Activated naive CD4-positive, alpha-beta T cell treated with anti-CD3 and anti-CD28 coated beads for 36 hours (primary cell): Measurements from ENCODE around the gene TTLL1. TPM values are rescaled to one million over a fixed set of nuclear protein-coding genes. Genes with fewer than 3 reads are reported as not detected.

ENCODE experiments used
- CTCF ChIA-PET: fragments of 350-600 bp; sonication (Branson Sonifier 250); formaldehyde crosslinking; loops from one replicate; lab custom pipeline; 2021; ENCODE audit warnings: antibody characterized with exemption; lab: Charles Lee
- DNase-seq: peaks from one replicate; pipeline ENCODE4 v3.0.0-alpha.2; 2020
- H3K27ac Mint-ChIP-seq: one replicate; pipeline ENCODE4 v1.8.0; 2021; ENCODE audit warnings: mild to moderate bottlenecking, mixed read lengths
- H3K27me3 Mint-ChIP-seq: one replicate; pipeline ENCODE4 v1.8.0; 2021; ENCODE audit warnings: low read depth, mixed read lengths
- H3K36me3 Mint-ChIP-seq: one replicate; pipeline ENCODE4 v1.8.0; 2021; ENCODE audit warnings: low read depth, mixed read lengths
- H3K4me1 Mint-ChIP-seq: one replicate; pipeline ENCODE4 v1.8.0; 2021; ENCODE audit warnings: low read depth, mixed read lengths
- H3K4me3 Mint-ChIP-seq: one replicate; pipeline ENCODE4 v1.8.0; 2021; ENCODE audit warnings: mild to moderate bottlenecking, moderate library complexity, mixed read lengths
- H3K9me3 Mint-ChIP-seq: one replicate; pipeline ENCODE4 v1.8.0; 2021; ENCODE audit warnings: mixed read lengths
- intact Hi-C: fragments of 100-400 bp; cut with micrococcal nuclease; formaldehyde crosslinking; loops from one replicate; pipeline ENCODE4 v1.15.1; 2023
- total RNA-seq, 2 experiments: library from RNA; stranded (reverse); gene quantifications; one replicate each; pipeline ENCODE4 v1.2.3, GENCODE V29; 2021

TTLL1 gene
- total RNA-seq, 2 experiments from 2014 or later: 7.4 TPM

DNA sequence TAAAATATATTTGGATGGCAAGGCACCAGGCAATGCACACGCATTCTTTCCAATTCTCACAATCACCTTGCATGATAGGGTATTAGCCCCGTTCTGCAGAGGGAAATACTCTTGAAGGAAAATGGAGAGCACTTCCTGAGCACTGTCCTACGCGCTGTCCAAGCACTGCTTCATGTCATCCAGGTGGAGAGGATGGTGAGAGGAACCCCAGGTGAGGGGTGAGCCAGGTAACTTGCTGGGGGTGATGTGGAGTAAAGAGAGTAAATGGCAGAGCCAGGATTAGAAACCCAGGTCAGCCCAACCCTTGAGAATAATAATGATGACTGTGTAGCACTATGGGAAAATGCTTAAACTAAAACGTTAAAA is 73.5 kb downstream of the TTLL1 start:
- no peak for DNase-seq
- no peak overlapping the region for H3K27ac Mint-ChIP-seq
- H3K4me1 Mint-ChIP-seq: peaks cover 21% of the 10 kb centered on the region
- H3K9me3 Mint-ChIP-seq: no peaks in the 10 kb centered on the region
- intact Hi-C loops: loop anchor here (1.0 to 2.0 kb wide), 3 partner anchors 15 to 159 kb away; partner anchors contain the start of genes ARFGAP3 and TTLL1
- peak overlapping the region; percentile 94 for H3K4me3 Mint-ChIP-seq
- no peaks in the 10 kb centered on the region for H3K36me3 Mint-ChIP-seq
- CTCF ChIA-PET: interaction anchor here (1.0 kb wide), 1 partner anchor 66 kb away, joined by 3 read pairs; no protein-coding TSS in a partner anchor
- no peaks in the 10 kb centered on the region for H3K27me3 Mint-ChIP-seq

DNA sequence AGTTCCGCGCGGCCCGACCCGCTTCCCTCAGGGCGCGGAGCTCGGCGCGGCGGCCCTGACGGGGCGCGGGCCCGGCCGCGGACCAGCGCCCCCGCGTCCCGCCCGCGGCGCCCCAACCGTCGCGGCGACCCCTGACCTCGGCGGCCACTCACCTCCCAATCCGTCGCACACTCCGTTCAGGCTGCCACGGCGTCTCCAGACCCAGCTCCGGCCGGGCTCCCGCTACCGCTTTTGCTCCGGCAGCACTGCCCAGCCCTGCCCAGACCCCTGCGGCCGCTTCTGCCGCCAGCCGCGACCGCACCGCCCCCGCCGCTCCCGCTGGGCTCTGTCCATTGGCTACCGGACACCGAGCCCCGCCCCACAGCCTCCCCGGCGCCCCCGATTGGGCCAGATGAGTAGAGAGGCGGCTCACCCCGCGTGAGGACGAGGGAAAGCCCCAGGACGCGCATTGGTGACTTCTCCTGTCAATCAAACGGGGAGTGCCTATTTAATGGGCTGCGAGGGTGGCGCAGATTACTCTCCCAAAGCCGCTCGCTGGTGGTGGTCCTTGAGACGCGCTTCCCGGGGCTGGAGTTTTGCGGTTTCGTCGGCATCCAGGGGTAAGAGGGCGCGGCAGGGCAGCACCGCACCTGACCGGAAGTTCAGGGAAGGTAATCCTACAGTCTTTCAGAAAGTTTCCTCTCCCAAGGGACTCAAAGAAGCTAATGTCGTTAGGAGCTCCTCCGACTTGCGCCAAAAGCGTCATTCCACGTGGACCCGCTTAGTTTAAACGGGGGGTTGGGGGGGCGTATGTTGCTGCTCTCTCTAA is 74.1 kb downstream of the TTLL1 start, which contains the start of gene PACSIN2:
Gene PACSIN2, minus strand, starts transcription at position 281 of the 808 bp plus-strand sequence. CDS start 103,069 bp downstream, outside the sequence.
- Mint-ChIP-seq H3K27ac (peak within 1 kb of the TSS; percentile 71), H3K9me3 (no peaks in the 10 kb centered on the region), H3K27me3 (no peaks in the 10 kb centered on the region), H3K36me3 (no peaks in the 10 kb centered on the region), H3K4me1 (peaks cover 21% of the 10 kb centered on the region), H3K4me3 (peak within 1 kb of the TSS; percentile 94)
- CTCF ChIA-PET: interaction anchor here (1.0 to 1.9 kb wide), 2 partner anchors 65 to 147 kb away, joined by 3 to 6 read pairs; no protein-coding TSS in a partner anchor
- peak; percentile 100 for DNase-seq
- intact Hi-C loops: loop anchor here (1.0 to 2.0 kb wide), 3 partner anchors 15 to 158 kb away; partner anchors contain the start of genes ARFGAP3 and TTLL1

DNA sequence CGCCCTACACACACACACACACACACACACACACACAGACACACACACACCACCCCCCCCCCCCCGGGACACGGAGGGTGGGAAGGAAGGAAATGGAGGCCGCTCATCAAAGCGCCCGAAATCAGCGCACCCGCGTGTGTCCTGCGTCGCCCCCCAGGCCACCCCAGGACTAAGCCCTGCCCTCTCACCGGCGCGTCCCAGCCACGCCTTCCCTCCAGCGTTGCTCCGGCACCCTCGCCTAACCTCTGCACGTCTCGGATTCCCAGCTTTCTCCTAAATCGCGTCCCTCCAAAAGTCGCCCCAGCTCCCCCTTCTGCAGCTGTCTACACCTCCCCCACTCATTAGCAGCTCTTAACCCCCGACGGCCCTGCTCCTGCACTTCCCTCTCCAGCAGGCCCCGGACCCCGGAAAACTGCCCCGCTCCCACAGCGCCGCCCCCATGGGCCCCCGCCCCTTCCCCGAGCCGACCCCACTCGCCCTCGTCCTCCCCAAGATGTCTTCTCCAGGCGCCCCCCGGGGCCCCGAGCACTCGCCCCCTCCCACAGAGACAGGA is 74.8 kb downstream of the TTLL1 start:
- H3K9me3 Mint-ChIP-seq: no peaks in the 10 kb centered on the region
- peaks cover 21% of the 10 kb centered on the region for H3K4me1 Mint-ChIP-seq
- H3K4me3 Mint-ChIP-seq: peak overlapping the region; percentile 94
- H3K27me3 Mint-ChIP-seq: no peaks in the 10 kb centered on the region
- H3K36me3 Mint-ChIP-seq: no peaks in the 10 kb centered on the region
- H3K27ac Mint-ChIP-seq: peak overlapping the region; percentile 57
- CTCF ChIA-PET: interaction anchor here (0.6 to 1.9 kb wide), 2 partner anchors 139 to 147 kb away, joined by 3 to 6 read pairs; no protein-coding TSS in a partner anchor
- intact Hi-C loops: loop anchor here (2.0 kb wide), 2 partner anchors 74 to 158 kb away; partner anchors contain the start of genes ARFGAP3 and TTLL1
- DNase-seq: peak; percentile 32

DNA sequence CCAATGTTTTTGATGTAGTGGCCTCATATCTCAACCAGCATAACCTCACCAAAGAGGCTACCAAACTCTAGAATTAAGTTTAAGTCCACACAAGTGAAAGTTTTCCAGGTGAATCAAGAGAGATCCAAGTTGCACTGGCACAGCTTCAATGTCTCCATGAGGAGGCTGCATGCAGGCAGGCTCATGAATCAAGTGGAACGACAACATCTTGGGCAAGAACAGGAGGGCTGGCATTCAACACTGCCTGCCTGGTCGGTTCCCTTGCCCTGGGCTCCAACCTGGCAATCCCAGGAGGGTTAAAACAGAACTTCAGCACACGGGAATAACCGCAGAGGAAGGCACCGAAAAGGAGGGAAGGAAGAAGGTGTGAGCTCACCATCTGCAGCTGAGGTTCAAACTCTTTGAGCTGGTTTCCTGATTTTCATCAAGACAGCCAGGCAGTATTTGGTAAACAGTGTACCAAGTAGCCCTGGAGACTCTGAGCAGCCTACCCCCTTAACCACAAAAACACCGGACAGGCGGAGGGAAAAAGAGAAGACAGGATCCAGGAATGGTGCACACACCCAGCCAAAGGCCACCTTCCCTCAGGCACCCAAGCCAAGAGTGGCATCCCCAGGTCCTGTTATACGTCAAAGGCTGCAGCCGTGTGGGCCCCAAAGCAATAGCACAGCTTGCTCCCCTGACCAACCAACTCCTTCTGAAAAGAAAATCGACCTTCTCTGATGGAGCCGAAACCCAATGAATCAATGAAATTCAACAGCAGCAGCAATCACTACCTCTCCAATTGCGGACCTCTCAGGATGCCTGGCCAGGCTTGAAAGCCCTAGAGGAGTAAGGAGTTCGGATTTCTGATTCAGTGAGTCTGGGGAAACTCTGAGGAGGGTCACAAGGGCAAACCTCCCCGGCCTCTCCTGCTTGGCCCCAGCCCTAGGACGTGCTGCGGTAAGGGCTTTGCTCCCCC is 75.6 kb downstream of the TTLL1 start:
- H3K4me1 Mint-ChIP-seq: peaks cover 27% of the 10 kb centered on the region
- CTCF ChIA-PET: interaction anchor here (0.6 to 1.9 kb wide), 5 partner anchors 20 to 235 kb away, joined by 3 to 6 read pairs (median 3); no protein-coding TSS in a partner anchor
- DNase-seq: peak; percentile 34
- H3K4me3 Mint-ChIP-seq: peak overlapping the region; percentile 94
- H3K27me3 Mint-ChIP-seq: no peaks in the 10 kb centered on the region
- intact Hi-C loops: loop anchor here (2.0 kb wide), 2 partner anchors 75 to 157 kb away; partner anchors contain the start of genes ARFGAP3 and TTLL1
- H3K27ac Mint-ChIP-seq: no peak overlapping the region
- H3K36me3 Mint-ChIP-seq: no peaks in the 10 kb centered on the region
- no peaks in the 10 kb centered on the region for H3K9me3 Mint-ChIP-seq

DNA sequence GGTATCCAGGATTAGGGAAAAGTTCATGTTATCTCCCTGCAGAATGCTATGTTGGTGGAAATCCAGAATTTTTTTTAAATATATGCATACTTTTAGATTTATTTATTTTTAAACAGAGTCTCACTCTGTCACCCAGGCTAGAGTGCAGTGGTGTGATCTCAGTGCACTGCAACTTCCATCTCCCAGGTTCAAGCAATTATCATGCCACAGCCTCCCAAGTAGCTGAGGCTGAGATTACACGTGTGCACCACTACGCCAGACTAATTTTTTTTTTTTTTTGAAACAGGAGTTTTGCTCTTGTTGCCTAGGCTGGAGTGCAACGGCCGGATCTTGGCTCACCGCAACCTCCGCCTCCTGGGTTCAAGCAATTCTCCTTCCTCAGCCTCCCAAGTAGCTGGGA is 76.8 kb downstream of the TTLL1 start:
- peaks cover 32% of the 10 kb centered on the region for H3K4me1 Mint-ChIP-seq
- H3K27me3 Mint-ChIP-seq: no peaks in the 10 kb centered on the region
- DNase-seq: no peak
- H3K4me3 Mint-ChIP-seq: no peak overlapping the region
- intact Hi-C loops: no loop called here
- no peaks in the 10 kb centered on the region for H3K36me3 Mint-ChIP-seq
- CTCF ChIA-PET: interaction anchor here (0.9 kb wide), 1 partner anchor 47 kb away, joined by 3 read pairs; no protein-coding TSS in a partner anchor
- no peak overlapping the region for H3K27ac Mint-ChIP-seq
- no peaks in the 10 kb centered on the region for H3K9me3 Mint-ChIP-seq

DNA sequence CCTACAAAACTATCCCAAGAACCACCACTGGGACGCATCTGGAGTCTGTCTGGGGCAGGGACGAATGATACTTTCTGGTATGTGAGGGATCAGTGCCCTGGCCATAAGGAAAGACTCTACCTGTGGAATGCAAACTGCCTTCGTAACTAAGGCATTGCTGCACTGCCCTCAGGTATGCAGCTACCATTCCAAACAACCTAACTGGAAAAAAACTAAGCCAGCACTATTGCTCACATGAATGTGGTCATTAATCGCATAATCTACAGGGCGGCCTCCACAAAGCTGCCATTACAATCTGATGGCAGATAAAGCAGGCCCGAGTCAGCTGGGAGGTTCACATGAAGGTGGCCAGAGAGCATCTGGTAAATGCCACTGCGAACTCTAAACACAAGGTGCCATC is 78.1 kb downstream of the TTLL1 start:
- CTCF ChIA-PET: no interaction called here
- intact Hi-C loops: no loop called here
- no peaks in the 10 kb centered on the region for H3K36me3 Mint-ChIP-seq
- no peaks in the 10 kb centered on the region for H3K9me3 Mint-ChIP-seq
- H3K4me3 Mint-ChIP-seq: no peak overlapping the region
- H3K4me1 Mint-ChIP-seq: peaks cover 43% of the 10 kb centered on the region
- no peak overlapping the region for H3K27ac Mint-ChIP-seq
- H3K27me3 Mint-ChIP-seq: no peaks in the 10 kb centered on the region
- no peak for DNase-seq

DNA sequence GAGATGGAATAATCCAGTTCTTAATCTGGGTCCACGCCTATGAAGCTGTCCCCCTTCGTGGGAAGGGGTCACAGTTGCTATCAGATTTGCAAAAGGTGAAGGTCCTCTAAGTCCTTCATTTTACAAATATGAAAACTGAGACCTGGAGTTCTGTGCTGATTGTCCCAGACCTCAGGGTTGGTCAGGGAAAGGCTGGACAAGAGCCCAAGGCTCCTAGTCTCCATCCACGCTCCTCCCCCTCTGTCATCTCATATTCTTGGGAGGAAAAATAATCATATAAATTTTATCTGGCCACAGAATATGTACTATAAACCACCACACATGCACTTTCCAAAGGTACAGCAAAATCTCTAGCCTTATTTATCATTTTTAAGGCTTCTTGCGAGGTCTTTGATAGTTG is 79.7 kb downstream of the TTLL1 start:
- intact Hi-C loops: no loop called here
- no peaks in the 10 kb centered on the region for H3K27me3 Mint-ChIP-seq
- CTCF ChIA-PET: interaction anchor here (0.6 kb wide), 1 partner anchor 193 kb away, joined by 3 read pairs; no protein-coding TSS in a partner anchor
- no peak overlapping the region for H3K4me3 Mint-ChIP-seq
- H3K27ac Mint-ChIP-seq: no peak overlapping the region
- no peaks in the 10 kb centered on the region for H3K36me3 Mint-ChIP-seq
- H3K9me3 Mint-ChIP-seq: no peaks in the 10 kb centered on the region
- no peak for DNase-seq
- H3K4me1 Mint-ChIP-seq: peaks cover 51% of the 10 kb centered on the region

DNA sequence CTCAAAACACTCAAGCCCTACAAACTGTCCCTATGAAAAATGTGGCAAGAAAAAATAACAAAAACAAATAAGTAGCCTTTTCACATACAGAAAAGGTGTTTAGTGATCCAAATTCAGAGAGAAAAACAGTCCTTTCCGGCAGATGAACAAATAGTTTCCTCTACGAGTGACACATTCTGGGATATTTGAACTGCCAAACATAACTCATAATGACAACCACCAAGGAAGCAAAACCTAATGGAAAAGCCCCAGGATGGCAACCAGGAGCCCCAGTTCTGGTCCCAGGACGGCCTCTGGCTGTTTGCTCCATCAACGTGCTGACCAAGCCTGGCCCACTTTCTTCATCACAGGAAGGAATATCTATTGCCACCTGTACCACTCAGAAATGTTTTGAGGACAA is 80.3 kb downstream of the TTLL1 start:
- no peak overlapping the region for H3K4me3 Mint-ChIP-seq
- DNase-seq: no peak
- intact Hi-C loops: no loop called here
- peaks cover 56% of the 10 kb centered on the region for H3K4me1 Mint-ChIP-seq
- H3K27me3 Mint-ChIP-seq: no peaks in the 10 kb centered on the region
- no peak overlapping the region for H3K27ac Mint-ChIP-seq
- no peaks in the 10 kb centered on the region for H3K36me3 Mint-ChIP-seq
- H3K9me3 Mint-ChIP-seq: no peaks in the 10 kb centered on the region
- CTCF ChIA-PET: no interaction called here

DNA sequence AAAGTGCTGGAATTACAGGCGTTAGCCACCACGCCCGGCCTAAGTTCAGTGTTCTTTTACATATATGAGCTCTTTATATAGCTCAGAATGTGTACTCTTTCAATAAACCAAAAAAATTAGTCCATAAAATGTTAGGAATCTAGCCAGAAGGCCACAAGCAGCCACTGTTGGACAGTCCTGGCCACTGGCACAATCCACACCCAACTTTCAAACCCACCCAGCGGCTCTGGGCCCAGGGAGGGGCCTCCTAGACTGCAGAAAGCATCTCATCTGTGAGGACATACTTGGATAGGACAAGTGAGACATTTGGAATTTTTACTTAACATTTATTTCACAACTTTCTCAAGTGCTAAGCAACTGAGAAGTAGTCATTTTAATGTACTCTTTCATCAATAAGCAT is 80.7 kb downstream of the TTLL1 start:
- no peaks in the 10 kb centered on the region for H3K27me3 Mint-ChIP-seq
- intact Hi-C loops: no loop called here
- H3K36me3 Mint-ChIP-seq: peaks cover 3% of the 10 kb centered on the region
- H3K4me1 Mint-ChIP-seq: peaks cover 56% of the 10 kb centered on the region
- no peaks in the 10 kb centered on the region for H3K9me3 Mint-ChIP-seq
- H3K4me3 Mint-ChIP-seq: no peak overlapping the region
- no peak for DNase-seq
- CTCF ChIA-PET: interaction anchor here (1.6 kb wide), 1 partner anchor 25 kb away, joined by 4 read pairs; no protein-coding TSS in a partner anchor
- H3K27ac Mint-ChIP-seq: no peak overlapping the region

DNA sequence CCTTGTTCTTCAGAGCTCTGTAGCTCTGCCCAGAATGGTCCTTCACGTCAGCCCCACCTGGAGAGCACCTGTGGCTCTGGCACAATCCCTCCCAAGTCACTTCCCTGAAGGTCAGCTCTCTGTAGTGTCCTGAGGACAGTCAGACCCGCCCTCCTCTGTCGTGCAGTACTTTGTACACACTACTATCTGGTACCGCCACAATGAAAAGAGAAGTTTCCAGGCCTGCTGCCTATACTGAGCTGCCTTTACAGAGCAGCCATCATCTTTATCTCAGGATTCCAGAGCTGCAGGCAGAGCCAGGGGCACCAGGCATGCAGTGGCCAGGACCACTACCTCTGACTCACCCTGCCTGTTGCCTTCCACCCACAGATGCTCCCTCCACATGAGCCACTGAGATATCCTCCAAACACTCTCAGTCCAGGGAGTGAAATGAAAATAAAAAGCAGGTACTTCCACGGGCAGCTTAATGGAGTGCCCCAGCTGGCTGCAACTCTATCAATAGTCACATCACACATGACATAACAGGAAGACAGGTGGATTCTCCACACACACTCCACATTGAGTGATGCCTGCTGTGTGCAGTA is 81.6 kb downstream of the TTLL1 start:
- H3K4me1 Mint-ChIP-seq: peaks cover 56% of the 10 kb centered on the region
- peaks cover 3% of the 10 kb centered on the region for H3K36me3 Mint-ChIP-seq
- no peak overlapping the region for H3K27ac Mint-ChIP-seq
- intact Hi-C loops: no loop called here
- no peak overlapping the region for H3K4me3 Mint-ChIP-seq
- no peaks in the 10 kb centered on the region for H3K9me3 Mint-ChIP-seq
- H3K27me3 Mint-ChIP-seq: no peaks in the 10 kb centered on the region
- CTCF ChIA-PET: interaction anchor here (0.6 to 1.6 kb wide), 6 partner anchors 26 to 193 kb away, joined by 3 to 5 read pairs (median 4); partner anchors contain the start of gene ARFGAP3
- peak; percentile 28 for DNase-seq

DNA sequence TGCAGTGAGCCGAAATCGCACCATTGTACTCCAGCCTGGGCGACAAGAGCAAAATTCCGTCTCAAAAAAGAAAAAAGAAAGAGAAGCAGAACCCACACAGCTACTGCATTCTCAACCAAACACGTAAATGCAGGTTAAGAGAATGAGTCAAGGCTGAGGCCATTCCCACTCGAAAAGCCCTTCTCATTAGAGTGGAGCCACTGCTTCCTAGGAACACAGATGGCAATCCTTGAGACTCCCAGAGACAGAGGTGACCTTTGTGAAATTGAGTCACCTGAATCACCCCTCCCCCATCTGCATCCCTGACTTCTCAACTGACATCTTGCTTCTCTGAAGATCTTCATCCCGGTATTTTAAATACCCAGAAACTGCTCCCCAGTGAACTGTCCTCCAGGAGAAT is 82.4 kb downstream of the TTLL1 start:
- Mint-ChIP-seq H3K9me3 (no peaks in the 10 kb centered on the region), H3K36me3 (peaks cover 3% of the 10 kb centered on the region), H3K4me3 (no peak overlapping the region), H3K4me1 (peaks cover 64% of the 10 kb centered on the region), H3K27me3 (no peaks in the 10 kb centered on the region), H3K27ac (no peak overlapping the region)
- no peak for DNase-seq
- intact Hi-C loops: no loop called here
- CTCF ChIA-PET: interaction anchor here (1.0 to 1.2 kb wide), 2 partner anchors 140 to 192 kb away, joined by 3 to 5 read pairs; no protein-coding TSS in a partner anchor
